Measurements from ENCODE around the gene MBP. TPM values are rescaled to one million over a fixed set of nuclear protein-coding genes. Genes with fewer than 3 reads are reported as not detected.
A peak's percentile ranks its signal among the peaks of the same experiment; 100 is the strongest.

The MBP gene
- total RNA-seq, 4 donors from 2014 or later: 40.9 to 67.7 (median 51.8) TPM

GRCh38 chr18:77111449-77111848 is 21.1 kb downstream of the MBP start:
- H3K9me3 ChIP-seq: no peaks in the 10 kb centered on the region
- no peak for DNase-seq
- no peak overlapping the region for H3K4me3 ChIP-seq
- peak overlapping the region in 1 of 4 donors; percentile 32 for H3K27ac ChIP-seq
- H3K4me1 ChIP-seq: peaks cover 0 to 49% (median 12%) of the 10 kb centered on the region in 4 donors
- TF ChIP-seq CTCF (IDR thresholded peaks at IDR 0.05) (no peak), POLR2A (IDR thresholded peaks at IDR 0.05) (no peak)
- H3K36me3 ChIP-seq: no peaks in the 10 kb centered on the region
- no peaks in the 10 kb centered on the region for H3K27me3 ChIP-seq

- no peak for DNase-seq
- no peaks in the 10 kb centered on the region for H3K9me3 ChIP-seq
- TF ChIP-seq POLR2A (IDR thresholded peaks at IDR 0.05) (no peak), CTCF (IDR thresholded peaks at IDR 0.05) (no peak)
- H3K27me3 ChIP-seq: no peaks in the 10 kb centered on the region
- H3K36me3 ChIP-seq: no peaks in the 10 kb centered on the region
- H3K4me3 ChIP-seq: no peak overlapping the region
- peaks cover 0 to 50% (median 15%) of the 10 kb centered on the region in 4 donors for H3K4me1 ChIP-seq
- no peak overlapping the region for H3K27ac ChIP-seq
These were observed 21.6 kb downstream of the MBP start for GRCh38 chr18:77110936-77111335.

- Histone ChIP-seq H3K36me3 (no peaks in the 10 kb centered on the region), H3K27ac (no peak overlapping the region), H3K4me3 (no peak overlapping the region), H3K4me1 (peaks cover 0 to 50% (median 17%) of the 10 kb centered on the region in 4 donors), H3K27me3 (no peaks in the 10 kb centered on the region), H3K9me3 (no peaks in the 10 kb centered on the region)
- DNase-seq: no peak
- TF ChIP-seq POLR2A (IDR thresholded peaks at IDR 0.05) (no peak), CTCF (IDR thresholded peaks at IDR 0.05) (no peak)
These were observed 22.2 kb downstream of the MBP start for GRCh38 chr18:77110400-77110799.

- TF ChIP-seq CTCF (IDR thresholded peaks at IDR 0.05) (no peak), POLR2A (IDR thresholded peaks at IDR 0.05) (no peak)
- Histone ChIP-seq H3K27me3 (no peaks in the 10 kb centered on the region), H3K27ac (no peak overlapping the region), H3K4me3 (no peak overlapping the region), H3K4me1 (peaks cover 0 to 50% (median 16%) of the 10 kb centered on the region in 4 donors), H3K9me3 (no peaks in the 10 kb centered on the region), H3K36me3 (peaks cover 0 to 5% (median 0%) of the 10 kb centered on the region in 3 donors)
- no peak for DNase-seq
These were observed 22.9 kb downstream of the MBP start for GRCh38 chr18:77109648-77110019.

GRCh38 chr18:77108821-77109647 is 23.5 kb downstream of the MBP start:
- Histone ChIP-seq H3K9me3 (no peaks in the 10 kb centered on the region), H3K27ac (peak overlapping the region; percentile 54 to 76 (median 68)), H3K4me1 (peaks cover 0 to 50% (median 16%) of the 10 kb centered on the region in 4 donors), H3K27me3 (no peaks in the 10 kb centered on the region), H3K36me3 (peaks cover 0 to 11% (median 0%) of the 10 kb centered on the region in 3 donors), H3K4me3 (no peak overlapping the region)
- TF ChIP-seq CTCF (IDR thresholded peaks at IDR 0.05): no peak
- no peak for TF ChIP-seq POLR2A (IDR thresholded peaks at IDR 0.05)
- no peak for DNase-seq
